HG03196 (cell line): ENCODE results near the gene GULP1.
"Not testable (repeated sequence)": the region's sequence is repeated elsewhere in the genome, so short reads cannot be mapped to it uniquely, and the experiment has no call there.

Source experiments
- ATAC-seq: cut with Tn5 transposase; IDR thresholded peaks from one replicate; pipeline ENCODE4 v1.9.1; 2021; ENCODE audit not compliant: unreplicated experiment

GULP1 gene

DNA sequence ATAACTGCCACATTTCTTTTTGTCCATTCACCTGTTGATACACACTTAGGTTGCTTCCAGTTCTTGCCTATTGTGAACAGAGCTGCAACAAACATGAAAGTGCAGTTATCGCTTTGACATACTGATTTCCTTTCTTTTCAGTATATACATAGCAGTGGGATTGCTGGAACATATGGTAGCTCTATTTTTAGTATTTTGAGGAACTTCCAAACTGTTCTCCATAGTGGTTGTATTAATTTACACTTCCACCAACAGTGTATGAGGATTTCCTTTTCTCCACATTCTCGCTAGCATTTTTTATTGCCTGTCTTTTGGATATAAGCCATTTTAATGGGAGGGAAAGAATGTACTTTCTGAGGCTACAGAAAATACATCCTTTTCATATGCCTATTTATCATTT lies 167.4 kb downstream of the GULP1 start:
- no peak for ATAC-seq

- ATAC-seq: not testable (repeated sequence)
These were observed 174.4 kb downstream of the GULP1 start for GRCh38 chr2:188466078-188466477.

GRCh38 chr2:188466761-188467160 lies 175.1 kb downstream of the GULP1 start:
- ATAC-seq: no peak

GRCh38 chr2:188471166-188471565 lies 179.5 kb downstream of the GULP1 start:
- no peak for ATAC-seq

DNA sequence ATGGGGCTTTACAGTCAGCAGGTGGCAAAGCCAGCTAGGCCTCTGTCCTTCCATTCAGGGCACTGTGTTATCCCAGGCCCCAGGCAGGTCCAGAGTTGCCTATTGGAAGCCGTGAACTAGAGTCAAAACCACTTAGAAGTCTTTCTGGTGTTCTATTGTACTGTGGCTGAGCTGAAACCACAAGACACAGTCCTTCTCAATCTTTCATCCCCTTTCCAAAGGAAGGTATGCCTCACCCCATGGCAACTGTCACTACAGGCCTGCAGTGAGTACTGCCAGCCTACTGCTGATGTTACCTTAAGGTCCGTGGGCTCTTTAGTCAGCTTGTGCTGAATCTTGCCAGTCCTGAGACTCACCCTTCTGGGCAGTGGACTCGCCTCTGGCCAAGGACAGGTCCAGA lies 181.6 kb downstream of the GULP1 start:
- no peak for ATAC-seq

DNA sequence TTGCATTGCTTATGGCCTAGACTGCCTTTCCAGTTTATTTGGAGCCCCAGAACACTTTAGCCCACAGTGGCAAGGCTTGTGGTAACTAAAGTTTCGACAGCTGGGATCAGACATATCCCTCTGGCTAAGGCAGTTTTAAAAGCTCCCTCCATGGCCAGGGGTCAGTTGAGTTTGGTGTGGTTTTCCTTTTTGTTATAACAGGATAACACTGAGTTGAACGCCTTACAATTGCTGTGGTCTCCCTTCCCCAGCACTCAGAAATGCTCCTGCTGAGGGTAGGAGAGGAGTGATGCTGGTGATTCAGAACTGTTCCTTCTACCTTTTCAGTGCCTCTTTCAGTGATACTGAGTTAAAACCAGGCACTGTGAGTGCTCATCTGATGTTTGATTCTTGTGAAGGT lies 182.6 kb downstream of the GULP1 start:
- ATAC-seq: no peak

DNA sequence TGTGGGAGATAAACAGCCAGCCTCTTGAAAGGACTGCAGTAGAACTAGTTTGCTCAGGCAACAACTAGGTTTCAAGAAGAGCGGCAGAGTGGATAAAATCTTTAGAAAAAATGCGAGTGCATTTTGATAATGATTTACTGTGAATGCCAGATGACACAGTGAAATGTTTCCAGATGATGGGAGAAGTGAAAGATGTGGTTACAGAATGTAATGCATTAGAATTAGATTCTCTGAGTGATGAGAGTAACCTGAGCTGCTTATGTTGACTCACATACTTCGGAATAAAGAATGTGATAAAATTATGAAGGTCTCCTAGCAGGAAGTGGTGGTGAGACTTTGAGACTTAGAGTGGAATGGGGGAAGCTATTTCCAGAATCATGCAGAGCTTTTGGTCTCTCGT lies 184.3 kb downstream of the GULP1 start:
- ATAC-seq: no peak

- ATAC-seq: no peak
These were observed 186.0 kb downstream of the GULP1 start for GRCh38 chr2:188477564-188478103.

- ATAC-seq: peak; percentile 99
These were observed 187.1 kb downstream of the GULP1 start for GRCh38 chr2:188478724-188479123.

DNA sequence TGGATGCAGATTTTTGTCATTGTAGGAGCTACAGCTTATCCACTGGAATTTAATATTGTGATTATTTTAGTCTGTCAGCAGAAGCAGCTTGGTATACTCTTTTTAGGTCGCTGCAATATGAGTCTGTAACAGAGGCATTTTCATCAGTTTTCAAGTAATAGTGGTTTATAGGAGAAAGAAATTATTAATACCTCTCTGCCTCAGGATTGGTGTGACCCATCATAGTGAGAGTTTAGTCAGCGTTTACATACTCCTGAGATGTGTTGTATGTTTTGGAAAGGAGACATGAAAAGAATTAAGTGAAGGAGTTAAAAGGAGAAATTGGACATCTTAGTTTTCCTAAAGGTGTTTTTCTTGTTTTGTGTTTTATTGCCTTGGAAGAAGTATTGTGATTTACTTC lies 189.8 kb downstream of the GULP1 start:
- no peak for ATAC-seq

- no peak for ATAC-seq
These were observed 193.8 kb downstream of the GULP1 start for GRCh38 chr2:188485496-188485895.

DNA sequence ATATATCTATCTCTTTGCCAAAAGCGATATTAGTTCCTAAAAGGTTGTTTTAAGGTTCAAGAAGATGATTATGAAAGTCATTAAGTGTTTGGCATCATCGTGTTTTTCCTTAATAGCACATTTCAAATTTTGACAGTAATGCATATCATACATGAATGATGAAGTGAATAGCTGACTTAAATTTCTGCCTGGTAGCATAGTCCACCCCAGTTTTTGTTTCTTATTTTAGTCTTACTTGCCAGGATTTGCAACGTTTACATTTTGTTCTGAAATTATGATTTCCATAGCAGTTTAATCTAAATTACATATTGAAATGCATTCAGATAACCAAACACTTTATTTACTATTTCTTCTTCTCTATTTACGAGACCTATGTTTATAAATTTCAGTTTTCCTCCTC lies 201.1 kb downstream of the GULP1 start:
- ATAC-seq: no peak

DNA sequence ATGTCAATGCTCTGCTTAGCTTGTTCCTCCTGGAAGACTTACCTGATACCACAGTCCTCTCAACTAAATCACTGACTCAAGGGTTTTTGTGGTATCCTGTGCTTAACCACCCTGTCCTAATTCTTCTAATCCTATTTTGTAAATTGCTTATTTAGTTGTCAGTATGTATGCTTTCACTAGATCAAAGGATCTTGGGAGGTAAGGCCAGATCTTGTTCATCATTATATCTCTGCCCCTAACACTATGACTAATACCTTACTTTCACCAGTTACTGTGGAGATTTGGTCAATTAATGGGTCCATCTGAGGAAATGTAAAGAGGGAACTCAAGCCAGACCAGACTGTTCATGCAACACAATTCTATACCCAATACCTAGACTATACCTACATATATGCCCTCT lies 203.2 kb downstream of the GULP1 start:
- ATAC-seq: no peak

- no peak for ATAC-seq
These were observed 204.3 kb downstream of the GULP1 start for GRCh38 chr2:188495969-188496431.

- ATAC-seq: no peak
These were observed 206.1 kb downstream of the GULP1 start for GRCh38 chr2:188497726-188498125.

GRCh38 chr2:188503975-188504374 lies 212.3 kb downstream of the GULP1 start:
- no peak for ATAC-seq

GRCh38 chr2:188506843-188507242 lies 215.2 kb downstream of the GULP1 start:
- ATAC-seq: no peak

GRCh38 chr2:188511346-188511745 lies 219.7 kb downstream of the GULP1 start:
- no peak for ATAC-seq

DNA sequence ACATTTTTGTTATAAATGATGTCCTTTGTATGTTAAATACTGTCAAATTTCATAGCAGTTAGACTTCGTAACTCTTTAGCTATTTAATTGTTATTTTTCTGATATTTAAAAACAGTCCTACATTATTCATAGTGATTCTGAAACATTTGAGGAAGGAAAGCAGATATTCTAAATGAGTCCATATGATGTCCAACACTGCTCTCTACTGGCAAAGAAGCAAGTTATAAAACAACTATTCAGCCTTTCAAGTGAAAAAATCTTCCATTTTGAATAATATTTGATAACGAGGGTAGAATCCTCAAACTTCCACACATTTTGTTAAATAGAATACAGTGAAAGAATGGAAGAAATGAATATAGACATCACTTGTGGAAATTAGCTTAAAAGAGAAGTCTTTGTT lies 220.8 kb downstream of the GULP1 start:
- ATAC-seq: no peak

DNA sequence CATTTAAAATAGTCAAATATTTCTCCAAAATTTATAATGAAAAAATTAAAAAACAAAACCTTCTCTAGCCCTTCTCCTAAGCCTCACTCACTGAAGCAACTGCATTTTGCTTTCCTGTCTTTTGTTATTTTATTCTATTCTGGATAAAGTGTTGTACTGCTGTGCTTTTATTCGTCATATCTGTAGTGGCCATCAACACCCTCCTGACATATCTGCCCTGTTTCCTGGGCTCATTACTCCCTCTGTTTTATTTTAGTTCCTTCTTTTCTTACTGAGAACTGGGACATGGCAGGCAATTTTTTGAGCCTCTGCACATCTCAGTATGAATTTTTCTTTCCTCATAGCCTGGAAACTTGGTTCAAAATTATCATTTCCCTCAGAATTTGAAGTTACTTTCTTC lies 224.2 kb downstream of the GULP1 start:
- no peak for ATAC-seq

DNA sequence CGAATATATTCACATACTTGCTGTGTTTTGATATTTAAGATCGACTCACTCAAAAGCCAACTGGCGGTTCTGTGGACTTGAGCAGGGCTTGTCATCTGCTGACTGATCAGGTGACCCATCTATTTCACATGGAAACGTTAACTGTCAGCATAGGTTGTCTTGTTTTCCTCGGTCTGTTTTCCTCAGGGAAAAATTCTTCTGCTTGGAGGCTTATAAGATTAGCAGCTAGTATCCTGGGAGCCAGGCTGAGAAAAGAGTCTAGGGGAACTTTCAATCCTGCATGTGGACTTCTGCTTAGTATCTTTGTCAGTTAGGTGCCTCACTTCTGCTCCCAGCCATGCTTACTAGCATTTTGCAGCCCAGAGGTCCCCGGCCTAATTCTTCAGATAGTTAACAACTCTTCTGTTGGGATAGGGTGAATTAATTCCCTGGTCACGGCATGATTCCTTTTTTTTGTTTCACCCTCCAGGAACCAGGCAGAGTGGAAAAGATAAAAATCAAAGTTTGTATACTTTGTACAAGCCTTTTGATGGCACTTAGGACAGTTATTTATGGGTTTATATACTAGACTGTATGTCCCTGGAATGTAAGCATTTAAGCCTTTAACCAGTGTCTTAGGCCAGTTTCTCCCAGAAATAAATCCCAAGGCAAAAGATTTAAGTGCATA lies 226.0 kb downstream of the GULP1 start:
- no peak for ATAC-seq

DNA sequence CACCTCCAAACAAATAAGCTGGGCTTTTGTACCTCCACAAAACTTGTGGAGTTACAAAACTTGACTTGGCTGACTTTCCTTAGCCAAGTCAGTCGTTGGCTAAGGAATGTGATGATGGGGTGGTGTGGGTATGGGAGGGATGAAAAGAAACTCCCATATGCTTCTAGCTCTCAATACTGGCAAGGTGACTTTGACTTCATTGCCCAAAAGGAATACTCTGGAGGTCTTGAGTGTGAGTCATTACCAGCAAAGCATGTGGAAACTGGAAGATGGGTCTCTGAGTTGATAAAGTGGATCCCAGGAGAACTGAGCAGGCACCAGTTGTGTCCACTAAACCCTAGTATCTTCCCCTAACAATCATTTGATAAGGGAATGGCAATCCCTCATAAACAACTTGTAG lies 226.7 kb downstream of the GULP1 start:
- no peak for ATAC-seq

GRCh38 chr2:188519136-188519535 lies 227.5 kb downstream of the GULP1 start:
- no peak for ATAC-seq
